Gastroesophageal sphincter (tissue), 4 donors: ENCODE data around the gene BLOC1S5. TPM values are rescaled to one million over a fixed set of nuclear protein-coding genes. Genes with fewer than 3 reads are reported as not detected.

ENCODE experiments used
- ATAC-seq: fragments of 150-250 bp; one replicate; pipeline ENCODE4 v1.9.1; 2016; ENCODE audit warnings: mild to moderate bottlenecking, moderate library complexity
- H3K27ac ChIP-seq, 4 donors: fragments of 200-600 bp; sonication (generic) in 3 of 4; 1 replicate in 3 of 4; 2 replicates in 1 of 4; pipeline ENCODE4 v1.5.1; 2016 to 2019
- H3K27me3 ChIP-seq: fragments of 200-600 bp; sonication (generic); one replicate; pipeline ENCODE4 v1.5.1; 2019
- H3K36me3 ChIP-seq, 2 donors: fragments of 200-600 bp; sonication (generic); one replicate each; pipeline ENCODE4 v1.5.1; 2019; ENCODE audit warnings: control low read depth in 1 of 2
- H3K4me1 ChIP-seq, 3 donors: fragments of 200-600 bp; sonication (generic); 1 replicate in 2 of 3; 2 replicates in 1 of 3; pipeline ENCODE4 v1.5.1; 2016 to 2019; ENCODE audit warnings: control low read depth in 2 of 3
- H3K4me3 ChIP-seq, 2 donors: fragments of 200-600 bp; sonication (generic); one replicate each; pipeline ENCODE4 v1.5.1; 2019; ENCODE audit warnings: mild to moderate bottlenecking in 1 of 2, moderate library complexity in 1 of 2
- H3K9me3 ChIP-seq, 3 donors: fragments of 200-600 bp; sonication (generic); one replicate each; pipeline ENCODE4 v1.5.1; 2017 to 2019; ENCODE audit warnings: control low read depth in 2 of 3
- EP300 ChIP-seq: sonication (generic); formaldehyde crosslinking; IDR thresholded peaks from one replicate; pipeline ENCODE4 v1.6.1; 2017; ENCODE audit warnings: antibody characterized with exemption, mild to moderate bottlenecking
- POLR2A ChIP-seq, 2 donors: fragments of 450-650 bp; IDR thresholded peaks; one replicate each; pipeline ENCODE4 v1.6.1; 2017; ENCODE audit warnings: antibody characterized with exemption in 2 of 2, mild to moderate bottlenecking in 2 of 2, moderate library complexity in 1 of 2
- POLR2AphosphoS5 ChIP-seq: sonication (generic); formaldehyde crosslinking; IDR thresholded peaks from one replicate; pipeline ENCODE4 v1.6.1; 2017; ENCODE audit warnings: antibody characterized with exemption
- WGBS, 2 donors: methylation state at CpG; one replicate each; pipeline ENCODE4 v1.1.5; 2018; ENCODE audit warnings: low coverage in 1 of 2; 5-methylcytosine and 5-hydroxymethylcytosine counted together
- total RNA-seq, 4 donors: library from RNA; depleted of rRNA; stranded (reverse); fragments of >200 nt; gene quantifications; one replicate each; pipeline ENCODE4 v1.1.0, GENCODE V29; 2016
- TF ChIP-seq, protein P1 (sequence below), 4 experiments: fragments of 200-600 bp in 2 of 4; fragments of 450-650 bp in 2 of 4; sonication (generic) in 1 of 4; IDR thresholded peaks; one replicate each; pipeline ENCODE4 v1.5.1; 2017 to 2019; ENCODE audit warnings: antibody characterized with exemption in 4 of 4, mild to moderate bottlenecking in 2 of 4, moderate library complexity in 2 of 4

The BLOC1S5 gene
- total RNA-seq, 4 donors from 2014 or later: 10.9 to 15.7 (median 14.8) TPM

DNA sequence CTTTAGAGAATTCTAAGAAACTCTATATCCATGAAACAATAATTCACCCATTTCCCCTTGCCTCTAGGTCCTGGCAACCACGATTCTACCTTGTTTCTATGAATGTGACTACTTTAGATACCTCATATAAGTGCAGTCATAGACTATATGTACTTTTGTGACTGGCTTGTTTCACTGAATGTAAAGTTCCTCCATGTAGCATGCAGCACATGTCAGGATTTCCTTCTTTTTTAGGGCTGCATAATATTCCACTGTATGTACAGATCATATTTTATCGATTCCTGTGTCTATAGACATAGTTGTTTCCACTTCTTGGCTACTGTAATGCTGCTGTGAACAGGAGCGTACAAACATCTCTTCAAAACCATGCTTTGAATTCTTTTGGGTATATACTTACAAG, 26.5 kb upstream of the BLOC1S5 start:
- TF ChIP-seq POLR2AphosphoS5 (no peak), POLR2A (IDR thresholded peaks at IDR 0.05) (no peak), EP300 (no peak)
- TF ChIP-seq, protein P1, sequence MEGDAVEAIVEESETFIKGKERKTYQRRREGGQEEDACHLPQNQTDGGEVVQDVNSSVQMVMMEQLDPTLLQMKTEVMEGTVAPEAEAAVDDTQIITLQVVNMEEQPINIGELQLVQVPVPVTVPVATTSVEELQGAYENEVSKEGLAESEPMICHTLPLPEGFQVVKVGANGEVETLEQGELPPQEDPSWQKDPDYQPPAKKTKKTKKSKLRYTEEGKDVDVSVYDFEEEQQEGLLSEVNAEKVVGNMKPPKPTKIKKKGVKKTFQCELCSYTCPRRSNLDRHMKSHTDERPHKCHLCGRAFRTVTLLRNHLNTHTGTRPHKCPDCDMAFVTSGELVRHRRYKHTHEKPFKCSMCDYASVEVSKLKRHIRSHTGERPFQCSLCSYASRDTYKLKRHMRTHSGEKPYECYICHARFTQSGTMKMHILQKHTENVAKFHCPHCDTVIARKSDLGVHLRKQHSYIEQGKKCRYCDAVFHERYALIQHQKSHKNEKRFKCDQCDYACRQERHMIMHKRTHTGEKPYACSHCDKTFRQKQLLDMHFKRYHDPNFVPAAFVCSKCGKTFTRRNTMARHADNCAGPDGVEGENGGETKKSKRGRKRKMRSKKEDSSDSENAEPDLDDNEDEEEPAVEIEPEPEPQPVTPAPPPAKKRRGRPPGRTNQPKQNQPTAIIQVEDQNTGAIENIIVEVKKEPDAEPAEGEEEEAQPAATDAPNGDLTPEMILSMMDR (IDR thresholded peaks at IDR 0.05): no peak
- H3K4me3 ChIP-seq: no peak overlapping the region
- H3K9me3 ChIP-seq: no peaks in the 10 kb centered on the region
- no peaks in the 10 kb centered on the region for H3K4me1 ChIP-seq
- H3K27me3 ChIP-seq: no peaks in the 10 kb centered on the region
- H3K36me3 ChIP-seq: peaks cover 0 to 84% of the 10 kb centered on the region in 2 donors
- 90 to 98% methylated on average over 3 of the region's 3 CpGs for WGBS, 2 donors
- ATAC-seq: no peak
- H3K27ac ChIP-seq: no peak overlapping the region

DNA sequence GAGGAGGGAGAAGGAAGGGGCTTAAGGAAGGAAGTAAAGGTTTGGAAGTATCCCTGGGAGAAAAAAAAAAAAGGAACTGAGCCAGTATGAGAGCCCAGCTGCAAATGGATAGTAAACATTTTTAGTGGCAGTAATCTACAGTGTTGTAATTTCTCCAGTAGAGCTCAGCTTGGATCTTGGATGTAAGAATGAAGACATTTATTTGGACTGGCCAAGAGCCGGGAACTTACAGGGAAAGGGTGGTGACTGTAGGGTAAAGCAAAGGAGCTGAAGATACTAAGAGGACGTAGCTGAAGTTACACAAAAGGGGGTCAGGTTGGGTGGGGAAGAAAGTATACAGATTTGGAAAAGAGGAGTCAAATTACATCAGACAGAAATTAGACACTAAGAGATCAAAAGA, 24.7 kb upstream of the BLOC1S5 start:
- WGBS, 2 donors: 80 to 85% methylated on average over 2 of the region's 2 CpGs
- Histone ChIP-seq H3K27ac (no peak overlapping the region), H3K27me3 (no peaks in the 10 kb centered on the region), H3K4me1 (no peaks in the 10 kb centered on the region), H3K4me3 (no peak overlapping the region), H3K9me3 (no peaks in the 10 kb centered on the region), H3K36me3 (peaks cover 0 to 66% of the 10 kb centered on the region in 2 donors)
- TF ChIP-seq, protein P1 (IDR thresholded peaks at IDR 0.05): no peak
- TF ChIP-seq POLR2A (IDR thresholded peaks at IDR 0.05) (no peak), POLR2AphosphoS5 (no peak), EP300 (no peak)
- ATAC-seq: no peak

DNA sequence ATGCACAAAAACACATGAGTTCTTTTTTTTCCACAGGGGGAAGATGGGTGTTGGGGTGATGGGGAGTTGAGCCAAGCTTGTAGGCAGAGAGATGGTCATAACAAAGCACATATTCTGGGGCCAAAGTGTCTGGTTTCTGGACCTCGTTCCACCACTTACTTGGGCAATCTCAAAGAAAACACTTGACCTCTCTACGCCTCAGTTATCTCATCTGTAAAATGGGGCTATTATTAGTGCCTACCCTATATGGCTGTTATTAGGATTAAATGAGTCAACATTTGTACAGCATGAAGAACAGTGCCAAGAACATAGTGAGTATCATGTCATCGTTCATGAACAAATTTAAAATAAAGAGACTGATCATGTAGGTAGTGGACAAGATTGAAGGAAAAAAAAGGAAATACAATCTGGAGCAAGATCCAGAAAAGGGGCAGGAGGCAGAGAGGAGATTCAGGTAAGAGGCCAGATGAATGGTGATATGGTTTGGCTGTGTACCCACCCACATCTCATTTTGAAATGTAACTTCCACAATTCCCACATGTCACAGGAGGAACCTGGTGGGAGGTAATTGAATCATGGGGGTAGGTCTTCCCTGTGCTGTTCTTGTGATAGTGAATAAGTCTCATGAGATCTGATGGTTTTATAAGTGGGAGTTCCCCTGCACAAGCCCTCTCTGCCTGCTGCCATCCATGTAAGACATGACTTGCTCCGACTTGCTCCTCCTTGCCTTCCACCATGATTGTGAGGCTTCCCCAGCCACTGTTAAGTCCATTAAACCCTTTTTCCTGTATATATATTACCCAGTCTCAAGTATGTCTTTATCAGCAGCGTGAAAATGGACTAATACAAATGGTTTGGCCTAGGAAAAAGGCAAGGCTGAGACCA, 23.9 kb upstream of the BLOC1S5 start:
- Histone ChIP-seq H3K36me3 (peaks cover 0 to 63% of the 10 kb centered on the region in 2 donors), H3K4me3 (no peak overlapping the region), H3K27me3 (no peaks in the 10 kb centered on the region), H3K4me1 (peaks cover 0 to 6% (median under 1%) of the 10 kb centered on the region in 3 donors), H3K27ac (no peak overlapping the region), H3K9me3 (no peaks in the 10 kb centered on the region)
- no peak for ATAC-seq
- TF ChIP-seq POLR2AphosphoS5 (no peak), EP300 (no peak), POLR2A (IDR thresholded peaks at IDR 0.05) (no peak)
- TF ChIP-seq, protein P1 (IDR thresholded peaks at IDR 0.05): no peak
- WGBS, 2 donors: 80 to 93% methylated on average over 5 of the region's 5 CpGs

DNA sequence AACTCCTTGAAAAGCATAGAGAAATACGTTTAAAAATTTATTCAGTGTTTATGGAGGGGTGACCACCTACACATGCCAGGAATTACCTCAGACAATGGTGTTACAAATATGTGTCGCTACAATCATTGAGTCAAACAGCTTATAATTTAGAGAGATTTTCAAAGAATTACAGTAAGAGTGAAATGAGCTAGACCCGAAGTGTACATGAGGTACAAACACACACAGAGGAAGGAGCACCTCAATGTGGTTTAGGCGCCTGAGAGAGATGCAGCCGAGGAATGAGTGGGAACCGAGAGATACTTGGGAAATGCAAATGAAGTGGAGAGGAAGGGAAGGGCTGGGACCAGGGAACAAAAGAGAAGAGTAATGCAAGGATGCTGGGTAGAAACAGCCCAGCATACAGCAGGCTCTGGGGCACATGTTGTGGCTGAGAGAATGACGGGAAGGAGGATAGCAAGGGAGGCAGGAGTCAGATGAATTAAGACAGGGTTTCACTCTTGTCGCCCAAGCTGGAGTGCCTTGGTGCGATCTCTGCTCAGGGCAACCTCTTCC, 22.6 kb upstream of the BLOC1S5 start:
- Histone ChIP-seq H3K9me3 (no peaks in the 10 kb centered on the region), H3K27ac (no peak overlapping the region)
- WGBS, 2 donors: 89 to 90% methylated on average over 6 to 9 of the region's 9 CpGs

More for the DNA sequence above, 22.6 kb upstream of the BLOC1S5 start:
- no peak for ATAC-seq
- no peak overlapping the region for H3K4me3 ChIP-seq
- no peaks in the 10 kb centered on the region for H3K27me3 ChIP-seq
- TF ChIP-seq EP300 (no peak), POLR2AphosphoS5 (no peak), POLR2A (IDR thresholded peaks at IDR 0.05) (no peak)
- TF ChIP-seq, protein P1 (IDR thresholded peaks at IDR 0.05): no peak
- H3K4me1 ChIP-seq: peaks cover 0 to 10% (median 5%) of the 10 kb centered on the region in 3 donors
- H3K36me3 ChIP-seq: peaks cover 0 to 57% of the 10 kb centered on the region in 2 donors
